GM12873 (cell line): Measurements from ENCODE around the gene ARL5C.

Experiments used
- CTCF ChIP-seq: IDR thresholded peaks from 2 replicates; pipeline ENCODE4 v1.5.1; 2012; ENCODE audit warnings: low read depth, mild to moderate bottlenecking, moderate library complexity, low read length, control low read depth; ENCODE audit not compliant: insufficient read depth; ENCODE audit errors: missing control alignments

ARL5C gene

GRCh38 chr17:39143552-39144093 is 22.3 kb downstream of the ARL5C start:
- TF ChIP-seq CTCF = no peak

- no peak for TF ChIP-seq CTCF
Observed at GRCh38 chr17:39141915-39142664, 23.9 kb downstream of the ARL5C start.

- no peak for TF ChIP-seq CTCF
Observed at GRCh38 chr17:39141294-39141693, 24.7 kb downstream of the ARL5C start.

- TF ChIP-seq CTCF = no peak
Observed at GRCh38 chr17:39139561-39139960, 26.4 kb downstream of the ARL5C start.

- TF ChIP-seq CTCF = no peak
Observed at GRCh38 chr17:39139161-39139511, 26.8 kb downstream of the ARL5C start.

GRCh38 chr17:39138431-39139160 is 27.4 kb downstream of the ARL5C start:
- TF ChIP-seq CTCF = no peak

- TF ChIP-seq CTCF = no peak
Observed at GRCh38 chr17:39134878-39135277, 31.1 kb downstream of the ARL5C start.
